IPS-18a (cell line): ENCODE data around the gene KAT2B.

ENCODE experiments used
- H3K27ac ChIP-seq: one replicate; pipeline ENCODE4 v1.5.1; 2013; ENCODE audit warnings: low read length
- H3K27me3 ChIP-seq: one replicate; pipeline ENCODE4 v1.6.1; 2013; ENCODE audit warnings: mild to moderate bottlenecking, low read length; ENCODE audit not compliant: control insufficient read depth, insufficient read depth
- H3K36me3 ChIP-seq: one replicate; pipeline ENCODE4 v1.6.1; 2013; ENCODE audit warnings: low read depth, low read length; ENCODE audit not compliant: control insufficient read depth
- H3K4me1 ChIP-seq: one replicate; pipeline ENCODE4 v1.6.1; 2013; ENCODE audit warnings: low read depth, low read length; ENCODE audit not compliant: control insufficient read depth
- H3K4me3 ChIP-seq: one replicate; pipeline ENCODE4 v1.5.1; 2013; ENCODE audit warnings: low read length
- H3K9ac ChIP-seq: one replicate; pipeline ENCODE4 v1.6.1; 2013; ENCODE audit warnings: mild to moderate bottlenecking, low read length, moderate library complexity
- H3K9me3 ChIP-seq: one replicate; pipeline ENCODE4 v1.6.1; 2013; ENCODE audit warnings: low read depth, low read length; ENCODE audit not compliant: control insufficient read depth

KAT2B gene

GRCh38 chr3:20201143-20201542 lies 160.9 kb downstream of the KAT2B start:
- Histone ChIP-seq H3K27me3 (no peaks in the 10 kb centered on the region), H3K4me1 (no peaks in the 10 kb centered on the region), H3K9me3 (no peaks in the 10 kb centered on the region), H3K4me3 (no peak overlapping the region), H3K9ac (no peak overlapping the region), H3K36me3 (no peaks in the 10 kb centered on the region), H3K27ac (no peak overlapping the region)
